Loucy (cell line): ENCODE results near the gene PPIP5K2.
"Not testable (repeated sequence)": the region's sequence is repeated elsewhere in the genome, so short reads cannot be mapped to it uniquely, and the experiment has no call there.

Experiments used
- H2AFZ ChIP-seq: fragments of 200-600 bp; sonication (generic); 2 replicates; pipeline ENCODE4 v1.6.0; 2016; ENCODE audit warnings: antibody characterized with exemption, mild to moderate bottlenecking, low read length, moderate library complexity
- H3F3A ChIP-seq: fragments of 200-600 bp; 2 replicates; pipeline ENCODE4 v1.6.0; 2016; ENCODE audit warnings: antibody characterized with exemption, low read depth, mild to moderate bottlenecking
- H3K27me3 ChIP-seq: fragments of 200-600 bp; sonication (generic); 2 replicates; pipeline ENCODE4 v1.6.1; 2014; ENCODE audit warnings: low read length, mild to moderate bottlenecking; ENCODE audit not compliant: insufficient read depth, poor library complexity, severe bottlenecking
- H3K36me3 ChIP-seq: fragments of 200-600 bp; sonication (generic); 2 replicates; pipeline ENCODE4 v1.6.1; 2016; ENCODE audit warnings: low read length; ENCODE audit not compliant: insufficient read depth
- H3K4me1 ChIP-seq: fragments of 200-600 bp; sonication (generic); 2 replicates; pipeline ENCODE4 v1.5.1; 2014; ENCODE audit warnings: low read length, mild to moderate bottlenecking; ENCODE audit not compliant: insufficient read depth, poor library complexity, severe bottlenecking
- H3K4me2 ChIP-seq: fragments of 200-600 bp; sonication (generic); 2 replicates; pipeline ENCODE4 v1.6.0; 2014; ENCODE audit warnings: antibody characterized with exemption, low read length, low read depth, mild to moderate bottlenecking; ENCODE audit not compliant: poor library complexity, severe bottlenecking
- H3K4me3 ChIP-seq: fragments of 200-600 bp; sonication (generic); 2 replicates; pipeline ENCODE4 v1.5.1; 2014; ENCODE audit warnings: low read length, mild to moderate bottlenecking, mixed read lengths; ENCODE audit not compliant: poor library complexity, severe bottlenecking
- H3K79me2 ChIP-seq: fragments of 200-600 bp; sonication (generic); 2 replicates; pipeline ENCODE4 v1.6.1; 2014; ENCODE audit warnings: low read length; ENCODE audit not compliant: insufficient read depth
- H3K9ac ChIP-seq: fragments of 200-600 bp; sonication (generic); 2 replicates; pipeline ENCODE4 v1.6.0; 2014; ENCODE audit warnings: mild to moderate bottlenecking, low read depth, low read length, moderate library complexity; ENCODE audit not compliant: poor library complexity, severe bottlenecking
- H3K9me2 ChIP-seq: fragments of 200-600 bp; sonication (generic); replicated peaks from 2 replicates; pipeline ENCODE4 v1.6.1; 2016; ENCODE audit warnings: low read depth, low read length, mixed read lengths
- H3K9me3 ChIP-seq: fragments of 200-600 bp; sonication (generic); 2 replicates; pipeline ENCODE4 v1.6.1; 2014; ENCODE audit warnings: mild to moderate bottlenecking, antibody characterized with exemption, low read length, low read depth; ENCODE audit not compliant: insufficient read depth
- H4K20me1 ChIP-seq: fragments of 200-600 bp; sonication (generic); 2 replicates; pipeline ENCODE4 v1.6.0; 2014; ENCODE audit warnings: antibody characterized with exemption, low read length, mild to moderate bottlenecking; ENCODE audit not compliant: insufficient read depth, poor library complexity, severe bottlenecking
- EZH2phosphoT487 ChIP-seq: fragments of 200-600 bp; IDR thresholded peaks from 2 replicates; pipeline ENCODE4 v1.6.1; 2018; ENCODE audit warnings: antibody characterized with exemption, mild to moderate bottlenecking, moderate library complexity, borderline replicate concordance
- TF ChIP-seq, protein P1 (sequence below): fragments of 200-600 bp; sonication (generic); conservative IDR thresholded peaks from 2 replicates; pipeline ENCODE4 v1.5.1; 2014; ENCODE audit warnings: mild to moderate bottlenecking, antibody characterized with exemption, low read length

The PPIP5K2 gene

DNA sequence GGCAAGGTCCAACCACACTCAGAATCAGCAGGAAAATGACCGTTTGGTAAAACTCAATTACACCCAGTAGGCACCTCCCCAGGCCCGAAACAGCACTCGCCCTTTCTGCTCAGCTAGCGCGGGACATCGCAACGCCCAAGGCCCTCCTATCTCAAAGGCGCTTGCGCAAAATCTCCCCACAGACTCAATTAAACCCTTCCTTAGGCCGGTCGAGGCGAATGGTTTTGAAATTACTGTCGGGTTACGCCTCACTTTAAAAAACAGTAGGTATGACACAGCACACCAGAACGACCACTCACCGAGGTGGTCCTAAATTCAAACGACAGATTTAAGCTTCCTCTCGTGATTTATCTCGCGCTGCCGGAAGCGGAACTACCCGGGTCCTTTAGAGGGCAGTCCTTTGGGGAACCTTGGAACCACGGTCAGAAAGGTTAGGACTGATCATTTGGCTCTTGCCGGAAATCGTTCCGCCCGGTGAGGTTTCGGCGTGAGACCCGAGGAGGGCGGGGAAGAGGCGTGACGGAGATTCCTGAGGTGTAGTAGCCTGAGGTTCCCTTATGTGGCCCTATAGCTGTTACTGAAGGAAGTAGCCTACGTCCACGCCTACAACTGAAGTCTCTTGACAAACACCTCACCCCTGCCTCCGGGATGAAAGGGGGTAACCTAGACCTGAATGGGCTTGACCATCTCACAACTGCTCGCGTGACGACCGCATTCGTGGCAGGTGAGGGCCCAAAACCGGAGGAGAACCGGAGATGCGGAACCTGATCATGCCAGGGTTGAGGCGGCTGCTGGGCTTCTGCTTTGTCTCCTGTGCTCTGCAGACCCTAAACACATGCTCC, at the start of gene PPIP5K2, which contains the start of gene GIN1:
TSS of gene PPIP5K2 (plus strand) at position 537 of the 842 bp plus-strand sequence. CDS start 9,289 bp downstream, outside the sequence.
TSS of gene GIN1 (minus strand) at position 374 of the 842 bp plus-strand sequence. CDS start 11,431 bp downstream, outside the sequence.
- peaks cover 59% of the 10 kb centered on the region for H3K79me2 ChIP-seq
- peaks cover 5% of the 10 kb centered on the region; the same call in 1 of the 2 replicates for H3F3A ChIP-seq
- H3K27me3 ChIP-seq = no peaks in the 10 kb centered on the region
- H2AFZ ChIP-seq = peak within 1 kb of the TSS; percentile 82
- H3K9ac ChIP-seq = peak within 1 kb of the TSS; percentile 94
- no peaks in the 10 kb centered on the region for H3K9me3 ChIP-seq
- TF ChIP-seq, protein P1, sequence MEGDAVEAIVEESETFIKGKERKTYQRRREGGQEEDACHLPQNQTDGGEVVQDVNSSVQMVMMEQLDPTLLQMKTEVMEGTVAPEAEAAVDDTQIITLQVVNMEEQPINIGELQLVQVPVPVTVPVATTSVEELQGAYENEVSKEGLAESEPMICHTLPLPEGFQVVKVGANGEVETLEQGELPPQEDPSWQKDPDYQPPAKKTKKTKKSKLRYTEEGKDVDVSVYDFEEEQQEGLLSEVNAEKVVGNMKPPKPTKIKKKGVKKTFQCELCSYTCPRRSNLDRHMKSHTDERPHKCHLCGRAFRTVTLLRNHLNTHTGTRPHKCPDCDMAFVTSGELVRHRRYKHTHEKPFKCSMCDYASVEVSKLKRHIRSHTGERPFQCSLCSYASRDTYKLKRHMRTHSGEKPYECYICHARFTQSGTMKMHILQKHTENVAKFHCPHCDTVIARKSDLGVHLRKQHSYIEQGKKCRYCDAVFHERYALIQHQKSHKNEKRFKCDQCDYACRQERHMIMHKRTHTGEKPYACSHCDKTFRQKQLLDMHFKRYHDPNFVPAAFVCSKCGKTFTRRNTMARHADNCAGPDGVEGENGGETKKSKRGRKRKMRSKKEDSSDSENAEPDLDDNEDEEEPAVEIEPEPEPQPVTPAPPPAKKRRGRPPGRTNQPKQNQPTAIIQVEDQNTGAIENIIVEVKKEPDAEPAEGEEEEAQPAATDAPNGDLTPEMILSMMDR = no peak
- TF ChIP-seq EZH2phosphoT487 = no peak
- no peaks in the 10 kb centered on the region for H3K9me2 ChIP-seq
- H4K20me1 ChIP-seq = peaks cover 5% of the 10 kb centered on the region
- peak within 1 kb of the TSS; percentile 91 for H3K4me2 ChIP-seq
- H3K4me3 ChIP-seq = peak within 1 kb of the TSS; percentile 85
- no peaks in the 10 kb centered on the region for H3K36me3 ChIP-seq
- peaks cover 20% of the 10 kb centered on the region for H3K4me1 ChIP-seq

DNA sequence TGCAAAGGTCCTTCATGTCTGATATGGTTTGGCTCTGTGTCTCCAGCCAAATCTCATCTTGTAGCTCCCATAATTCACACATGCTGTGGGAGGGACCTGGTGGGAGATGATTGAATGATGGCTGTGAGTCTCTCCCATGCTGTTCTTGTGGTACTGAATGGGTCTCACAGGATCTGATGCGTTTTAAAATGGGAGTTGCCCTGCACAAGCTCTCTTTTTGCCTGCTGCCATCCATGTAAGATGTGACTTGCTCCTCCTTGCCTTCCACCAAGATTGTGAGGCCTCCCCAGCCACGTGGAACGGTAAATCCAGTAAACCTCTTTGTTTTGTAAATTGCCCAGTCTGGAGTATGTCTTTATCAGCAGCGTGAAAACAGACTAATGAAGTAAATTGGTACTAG, 46.6 kb upstream of the PPIP5K2 start:
- not testable (repeated sequence) for H3F3A ChIP-seq, H3K79me2 ChIP-seq, H3K4me3 ChIP-seq, H3K36me3 ChIP-seq, H3K9ac ChIP-seq, H3K27me3 ChIP-seq, H3K4me2 ChIP-seq, H3K9me3 ChIP-seq, H2AFZ ChIP-seq, H3K4me1 ChIP-seq, H4K20me1 ChIP-seq, H3K9me2 ChIP-seq

DNA sequence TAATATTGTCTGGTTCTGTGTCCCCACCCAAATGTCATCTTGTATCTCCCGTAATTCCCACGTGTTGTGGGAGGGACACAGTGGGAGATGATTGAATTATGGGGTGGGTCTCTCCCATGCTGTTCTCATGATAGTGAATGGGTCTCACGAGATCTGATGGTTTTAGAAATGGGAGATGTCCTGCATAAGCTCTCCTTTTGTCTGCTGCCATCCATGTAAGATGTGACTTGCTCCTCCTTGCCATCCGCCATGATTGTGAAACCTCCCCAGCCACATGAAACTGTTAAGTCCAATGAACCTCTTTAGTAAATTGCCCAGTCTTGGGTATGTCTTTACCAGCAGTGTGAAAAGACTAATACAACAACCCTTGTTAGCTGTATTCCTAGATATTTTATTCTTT, 44.7 kb upstream of the PPIP5K2 start:
- Histone ChIP-seq H2AFZ (no peak overlapping the region), H3K4me3 (no peak overlapping the region), H3K4me2 (no peak overlapping the region), H3K27me3 (no peaks in the 10 kb centered on the region), H3K4me1 (no peaks in the 10 kb centered on the region), H3F3A (no peaks in the 10 kb centered on the region), H3K9me3 (no peaks in the 10 kb centered on the region), H3K9ac (no peak overlapping the region), H3K36me3 (no peaks in the 10 kb centered on the region), H3K79me2 (no peaks in the 10 kb centered on the region), H3K9me2 (no peaks in the 10 kb centered on the region), H4K20me1 (no peaks in the 10 kb centered on the region)
- TF ChIP-seq, protein P1 = no peak
- no peak for TF ChIP-seq EZH2phosphoT487

DNA sequence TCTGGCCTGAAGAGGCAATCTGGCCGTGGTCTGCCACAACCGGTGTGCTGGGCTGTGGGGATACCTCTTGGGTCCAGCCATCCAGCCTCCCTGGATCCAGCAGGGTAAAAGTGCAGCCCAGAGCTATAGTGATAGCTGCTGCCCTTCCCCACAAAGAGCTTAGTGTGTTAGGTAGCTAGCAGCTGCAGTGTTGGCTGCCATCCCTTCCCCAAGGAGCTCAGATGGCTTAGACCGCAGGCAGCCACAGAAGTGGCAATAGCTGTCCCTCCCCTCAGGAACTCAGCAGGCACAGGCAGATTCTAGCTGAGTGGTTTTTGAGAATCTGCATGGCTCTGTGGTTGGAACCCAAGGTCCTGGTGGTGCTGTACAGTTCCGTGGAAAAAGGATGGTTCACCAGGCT, 40.3 kb upstream of the PPIP5K2 start:
- no peaks in the 10 kb centered on the region for H3K9me3 ChIP-seq
- H3K9ac ChIP-seq = no peak overlapping the region
- no peaks in the 10 kb centered on the region for H3K9me2 ChIP-seq
- H3K36me3 ChIP-seq = no peaks in the 10 kb centered on the region
- H3K4me3 ChIP-seq = no peak overlapping the region
- no peaks in the 10 kb centered on the region for H3K4me1 ChIP-seq
- TF ChIP-seq EZH2phosphoT487 = no peak
- TF ChIP-seq, protein P1 = no peak
- no peak overlapping the region for H3K4me2 ChIP-seq
- no peak overlapping the region for H2AFZ ChIP-seq
- H3F3A ChIP-seq = no peaks in the 10 kb centered on the region
- no peaks in the 10 kb centered on the region for H4K20me1 ChIP-seq
- no peaks in the 10 kb centered on the region for H3K79me2 ChIP-seq
- H3K27me3 ChIP-seq = no peaks in the 10 kb centered on the region
